Stromal cell of bone marrow (primary cell): Measurements from ENCODE around the gene MUC15.
"Not testable (repeated sequence)": the region's sequence is repeated elsewhere in the genome, so short reads cannot be mapped to it uniquely, and the experiment has no call there.

Experiments
- DNase-seq: peaks from one replicate; pipeline ENCODE4 v3.0.0-alpha.2; 2012; ENCODE audit warnings: low read depth

Gene MUC15

DNA sequence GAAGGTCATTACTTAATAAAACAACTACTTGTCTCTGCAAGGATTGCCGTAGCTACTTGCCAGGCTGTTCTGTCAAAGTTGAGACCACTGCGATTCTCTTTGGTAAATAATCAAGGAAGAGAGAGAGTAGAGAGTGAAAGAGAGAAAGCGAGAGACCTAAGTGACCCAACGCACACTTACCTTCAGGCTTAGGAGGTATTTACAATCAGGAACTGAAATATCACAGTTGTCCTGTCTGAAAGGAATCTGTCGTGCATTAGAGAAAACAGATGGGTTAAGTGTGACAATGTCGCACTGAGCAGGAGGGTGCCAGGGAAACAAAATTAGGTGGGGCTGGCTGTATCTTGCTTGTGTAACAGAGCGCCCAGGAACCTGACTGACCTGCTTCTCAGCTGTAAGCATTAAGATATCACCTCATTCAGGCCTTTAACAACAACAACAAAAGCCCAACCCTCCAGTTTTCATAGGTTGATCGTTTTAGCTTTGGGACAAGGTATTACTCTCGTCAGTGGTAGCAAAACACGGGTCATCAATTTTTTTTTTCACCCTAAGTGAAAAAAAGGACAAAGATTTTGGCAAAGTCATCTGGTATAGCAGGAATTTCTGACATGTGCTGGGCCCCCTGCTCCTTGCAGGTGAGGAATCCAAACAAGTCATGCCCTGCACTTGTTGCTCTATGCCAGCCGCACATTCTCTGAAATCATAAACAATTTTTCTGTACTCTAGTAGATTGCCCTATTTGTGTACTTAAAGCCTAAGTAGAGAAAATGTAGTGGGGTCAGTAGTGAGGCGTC, at the start of gene MUC15:
Gene MUC15 (minus strand): TSS at position 403 of the 794 bp plus-strand sequence. CDS start 5,169 bp downstream, outside the sequence.
- no peak for DNase-seq

- peak; percentile 70 for DNase-seq
Observed at GRCh38 chr11:26621132-26621531, 49.1 kb upstream of the MUC15 start.

DNA sequence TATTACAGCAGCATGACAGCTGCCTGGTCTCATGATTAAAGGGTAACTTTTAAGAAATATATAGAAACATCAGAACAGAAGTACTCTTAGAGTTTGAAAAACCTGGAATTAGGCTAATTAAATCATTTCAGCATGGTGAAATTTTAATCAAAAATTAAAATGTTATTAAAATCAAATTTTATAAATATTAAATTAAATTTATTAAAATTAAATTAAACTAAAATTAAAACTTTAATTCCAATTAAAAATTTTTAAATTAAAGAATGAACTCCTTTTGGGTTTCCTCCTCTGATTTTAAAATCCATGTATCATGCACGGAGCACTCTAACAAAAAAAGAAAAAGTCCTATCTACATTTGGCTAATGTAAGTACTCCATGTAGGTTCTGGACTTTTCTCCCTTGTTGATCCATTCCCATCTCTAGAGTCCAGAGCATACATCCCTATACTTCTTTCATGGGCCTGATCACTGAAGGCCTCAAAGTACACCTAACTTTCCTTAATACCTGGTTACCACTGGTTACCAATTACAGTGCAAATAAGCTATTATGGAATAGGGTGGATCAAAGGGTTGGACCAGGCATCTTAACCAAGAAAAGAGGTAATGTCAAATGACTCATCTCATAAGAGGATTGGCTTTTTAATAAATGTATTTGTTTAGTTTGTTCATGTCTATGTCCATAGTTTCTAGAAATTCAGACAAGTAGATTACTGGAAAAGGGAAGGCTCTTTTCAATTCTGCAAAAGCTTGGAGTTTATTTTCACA, 48.4 kb upstream of the MUC15 start:
- DNase-seq: no peak

- no peak for DNase-seq
Observed at GRCh38 chr11:26618441-26618840, 46.4 kb upstream of the MUC15 start.

DNA sequence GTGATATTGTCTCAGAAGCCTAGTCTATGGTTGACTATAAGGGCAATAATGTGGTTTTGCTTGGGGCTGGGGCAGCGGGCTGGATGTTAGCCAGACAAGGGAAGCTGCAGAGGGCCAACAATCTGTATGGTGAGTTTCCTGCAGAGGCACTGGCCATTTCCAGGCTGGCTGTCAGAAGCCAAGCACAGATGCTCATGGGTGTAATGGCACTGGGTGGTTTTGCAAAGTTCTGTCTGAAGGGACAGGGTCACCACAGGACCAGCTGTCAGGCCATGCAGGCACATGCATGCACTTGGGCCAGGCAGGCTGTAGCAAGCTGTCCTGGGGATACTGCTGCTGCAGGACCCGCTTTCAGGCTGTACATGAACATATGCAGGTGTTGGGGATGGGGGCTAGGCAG, 41.7 kb upstream of the MUC15 start:
- no peak for DNase-seq

DNA sequence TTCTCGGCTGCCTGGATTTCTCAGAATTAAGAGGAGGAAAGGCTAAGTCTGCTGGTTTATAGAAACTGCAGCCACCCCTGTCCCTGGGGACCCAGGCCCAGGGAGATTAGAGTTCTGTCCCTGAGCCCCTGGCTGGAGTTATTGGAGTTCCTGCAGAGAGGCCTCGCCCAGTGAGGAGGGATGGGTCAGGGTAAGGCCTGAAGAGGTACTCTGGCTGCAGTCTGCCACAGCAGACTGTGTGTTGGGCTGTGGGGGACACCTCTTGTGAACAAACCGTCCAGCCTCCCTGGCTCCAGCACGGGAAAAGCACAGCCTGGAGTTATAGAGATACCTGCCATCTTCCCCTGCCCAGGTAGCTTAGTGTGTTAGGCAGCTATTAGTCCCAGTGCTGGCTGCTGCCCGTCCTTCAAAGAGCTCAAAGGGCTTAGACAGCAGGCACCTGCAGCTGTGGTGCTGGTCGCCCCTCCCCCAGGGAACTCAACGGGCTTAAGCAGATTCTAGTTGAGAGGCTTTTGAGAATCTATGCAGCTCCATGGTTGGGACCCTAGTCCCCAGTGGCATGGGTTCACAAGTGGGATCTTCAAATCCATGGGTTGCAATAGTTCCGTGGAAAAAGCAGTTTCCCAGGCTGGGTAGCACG, 36.6 kb upstream of the MUC15 start:
- no peak for DNase-seq

DNA sequence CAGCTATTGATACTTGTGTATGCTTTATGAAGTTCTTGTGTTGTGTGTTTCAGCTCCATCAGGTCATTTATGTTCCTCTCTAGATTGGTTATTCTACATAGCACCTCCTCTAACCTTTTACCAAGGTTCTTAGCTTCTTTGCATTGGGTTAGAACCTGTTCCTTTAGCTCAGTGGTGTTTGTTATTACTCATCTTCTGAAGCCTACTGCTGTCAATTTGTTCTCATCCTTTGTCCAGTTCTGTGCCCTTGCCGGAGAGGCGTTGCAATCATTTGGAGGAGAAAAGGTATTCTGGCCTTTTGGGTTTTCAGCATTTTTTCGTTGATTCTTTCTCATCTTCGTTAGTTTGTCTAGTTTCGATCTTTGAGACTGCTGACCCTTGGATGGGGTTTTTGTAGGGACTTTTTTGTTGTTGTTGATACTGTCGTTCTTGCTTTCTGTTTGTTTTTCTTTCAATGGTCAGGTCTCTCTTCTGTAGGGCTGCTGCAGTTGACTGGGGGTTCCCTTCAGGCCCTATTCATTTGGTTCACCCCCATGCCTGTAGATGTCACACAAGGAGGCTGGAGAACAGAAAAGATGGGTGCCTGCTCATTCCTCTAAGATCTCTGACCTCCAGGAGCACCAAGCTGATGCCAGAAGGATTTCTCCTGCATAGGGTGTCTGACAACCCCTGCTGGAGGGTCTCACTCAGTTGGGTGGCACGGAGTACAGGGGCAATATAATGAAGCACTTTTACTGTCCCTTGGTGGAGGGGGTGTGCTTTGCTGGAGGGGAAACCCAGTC, 35.9 kb upstream of the MUC15 start:
- no peak for DNase-seq

- DNase-seq: no peak
Observed at GRCh38 chr11:26599876-26600434, 27.9 kb upstream of the MUC15 start.

DNA sequence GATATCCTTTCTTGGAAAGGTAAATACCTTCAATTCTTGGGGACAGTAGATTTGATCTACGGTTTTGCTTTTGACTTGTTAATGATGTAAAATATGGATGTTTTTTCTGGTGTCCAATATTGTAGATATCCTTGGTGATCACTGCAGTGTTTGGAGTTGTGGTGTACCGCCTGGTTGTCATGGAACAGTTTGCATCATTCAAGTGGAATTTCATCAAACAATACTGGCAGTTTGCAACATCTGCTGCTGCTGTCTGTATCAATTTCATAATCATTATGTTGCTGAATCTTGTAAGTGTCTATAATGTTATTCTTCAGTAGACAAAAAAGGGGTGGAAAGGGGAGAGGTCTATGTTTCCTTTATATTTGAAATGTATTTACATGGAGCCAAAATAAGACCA, 27.4 kb upstream of the MUC15 start:
- DNase-seq: peak; percentile 25

DNA sequence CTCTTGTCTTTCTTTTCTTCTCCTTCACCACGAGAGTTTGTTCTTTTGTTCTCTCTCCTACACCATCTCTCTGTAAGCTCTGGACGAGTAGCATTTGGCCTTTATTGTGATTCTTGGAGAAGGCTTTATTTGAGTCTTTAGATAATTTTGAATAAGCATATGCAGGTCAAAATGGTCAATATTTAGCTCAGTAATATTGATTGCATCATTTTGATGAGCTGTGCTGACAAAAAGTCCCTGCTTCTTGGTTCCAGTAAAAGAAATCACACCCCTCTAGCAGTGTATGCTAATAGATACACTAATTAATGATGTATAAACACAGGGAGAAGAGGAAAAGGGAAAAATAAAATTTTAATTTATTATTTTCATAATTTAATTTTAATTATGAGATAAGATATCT, 25.8 kb upstream of the MUC15 start:
- DNase-seq: no peak

GRCh38 chr11:26597049-26597689, 25.1 kb upstream of the MUC15 start:
- DNase-seq: not testable (repeated sequence)

GRCh38 chr11:26595207-26595865, 23.3 kb upstream of the MUC15 start:
- not testable (repeated sequence) for DNase-seq

- DNase-seq: no peak
Observed at GRCh38 chr11:26593691-26594090, 21.6 kb upstream of the MUC15 start.

GRCh38 chr11:26587073-26587472, 15.0 kb upstream of the MUC15 start:
- DNase-seq: no peak

DNA sequence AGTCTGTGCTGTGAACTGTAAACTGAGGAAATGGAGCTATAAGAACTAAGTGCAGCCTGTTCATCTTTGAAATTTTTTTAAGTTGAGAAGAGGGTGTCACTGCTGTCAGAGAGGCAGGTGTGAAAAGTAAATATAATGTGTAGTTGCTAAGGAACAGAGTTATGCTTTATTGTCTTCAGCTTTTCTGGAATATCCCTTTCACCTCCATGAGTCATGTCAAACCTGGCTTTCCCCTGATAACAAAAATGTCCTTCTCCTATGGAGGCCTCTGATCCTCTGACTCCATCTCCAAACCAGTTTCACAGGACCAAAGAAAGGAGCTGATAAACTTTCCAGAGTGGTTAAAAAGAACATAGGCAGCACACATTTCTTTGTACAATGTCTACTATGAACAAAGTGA, 12.8 kb upstream of the MUC15 start:
- no peak for DNase-seq

DNA sequence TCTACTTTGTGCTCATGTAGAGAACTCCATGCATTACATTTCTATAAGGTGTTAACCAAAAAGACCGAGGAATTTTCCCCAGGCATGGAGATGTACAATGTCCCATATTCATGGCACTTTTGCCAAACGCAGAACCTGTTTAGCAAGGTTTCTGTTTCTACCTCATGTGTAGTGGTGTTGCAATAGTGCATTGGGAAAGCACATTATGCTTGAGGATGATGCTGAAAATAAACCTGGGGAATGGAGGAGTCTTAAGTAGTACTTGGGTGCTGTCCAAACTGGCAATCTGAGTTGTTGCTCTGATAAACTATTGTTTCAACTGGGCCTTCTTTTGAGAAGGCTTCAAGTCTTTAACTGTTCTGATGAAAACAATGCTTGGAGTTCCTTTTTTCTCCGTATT, 11.5 kb upstream of the MUC15 start:
- DNase-seq: no peak

- DNase-seq: no peak
Observed at GRCh38 chr11:26580929-26581328, 8.9 kb upstream of the MUC15 start.

- no peak for DNase-seq
Observed at GRCh38 chr11:26579683-26580082, 7.6 kb upstream of the MUC15 start.

GRCh38 chr11:26578998-26579661, 7.1 kb upstream of the MUC15 start:
- DNase-seq: no peak

DNA sequence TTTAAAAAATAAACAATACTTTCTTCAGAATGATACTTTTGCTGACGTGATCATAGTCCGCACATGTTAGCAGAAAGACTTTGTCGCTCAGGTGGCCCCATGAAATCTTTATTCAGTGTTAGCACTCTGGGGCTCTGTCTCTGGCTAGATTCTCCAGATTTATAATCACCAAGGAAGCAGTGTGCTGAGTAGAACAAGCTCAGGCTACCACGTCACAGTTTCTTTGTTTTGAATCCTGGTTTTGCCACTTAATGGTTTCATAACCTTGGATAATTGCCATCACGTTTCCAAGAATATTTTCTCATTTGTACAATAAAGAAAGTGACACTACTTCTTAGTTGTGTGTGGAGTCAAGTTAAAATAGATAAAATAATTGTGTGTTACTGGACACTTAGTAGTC, 3.9 kb upstream of the MUC15 start:
- DNase-seq: no peak
